NCI-H146 (cell line): ENCODE results near the gene NFYB.
"Not testable (repeated sequence)": the region's sequence is repeated elsewhere in the genome, so short reads cannot be mapped to it uniquely, and the experiment has no call there.

Source experiments
- DNase-seq: peaks from one replicate; lab custom pipeline; 2025; lab: John Stamatoyannopoulos, UW

Gene NFYB

DNA sequence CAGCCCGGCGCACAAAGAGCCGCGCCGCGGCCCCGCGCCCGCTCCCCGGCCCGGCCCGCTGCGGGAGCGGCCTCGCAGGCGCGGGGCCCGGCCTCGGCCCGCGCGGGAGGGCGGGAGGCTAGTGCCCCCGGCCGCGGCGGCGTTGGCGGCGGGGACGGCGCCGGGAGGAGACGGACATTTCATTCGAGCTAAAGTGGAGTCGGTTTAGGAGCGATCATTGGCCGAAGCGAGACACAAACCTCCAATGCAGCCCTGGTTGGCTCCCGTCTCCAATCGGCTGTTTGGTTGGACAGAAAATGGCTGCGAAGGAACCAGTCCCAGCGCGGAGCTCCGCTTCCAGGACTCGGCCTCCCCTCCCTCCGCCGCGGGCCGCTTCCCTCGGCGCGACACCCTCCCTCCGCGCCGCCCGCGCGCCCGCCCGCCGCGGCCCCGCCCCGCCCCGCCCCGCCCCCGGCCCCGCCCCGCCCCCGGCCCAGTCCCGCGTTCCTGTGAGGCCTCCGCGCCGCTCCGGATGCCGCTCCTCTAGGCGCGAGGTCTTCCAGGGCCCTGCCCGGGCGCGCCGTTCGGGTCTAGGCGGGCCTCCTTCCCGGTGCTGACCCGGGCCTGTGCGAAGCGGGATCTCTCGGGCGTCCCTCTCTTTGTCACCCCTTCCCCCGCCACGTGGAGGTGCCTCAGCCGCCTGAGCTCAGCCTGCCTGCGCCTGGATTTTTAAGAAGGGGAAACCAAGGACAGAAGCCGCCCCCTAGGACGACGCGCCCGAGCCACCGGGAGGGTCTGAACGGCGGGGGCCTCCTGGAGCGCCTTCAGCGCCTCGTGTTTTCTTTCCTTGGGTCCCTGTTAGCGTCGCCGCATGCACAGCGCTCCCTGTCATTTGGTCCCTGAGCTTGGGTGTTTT is at the start of gene NFYB:
Gene NFYB, minus strand, starts transcription at position 309 of the 895 bp plus-strand sequence. CDS start 2,757 bp downstream, outside the sequence.
- DNase-seq: peak; percentile 98

- DNase-seq: no peak
These were observed 49.6 kb upstream of the NFYB start for GRCh38 chr12:104187446-104188155.

GRCh38 chr12:104183443-104183842 is 45.4 kb upstream of the NFYB start:
- no peak for DNase-seq

DNA sequence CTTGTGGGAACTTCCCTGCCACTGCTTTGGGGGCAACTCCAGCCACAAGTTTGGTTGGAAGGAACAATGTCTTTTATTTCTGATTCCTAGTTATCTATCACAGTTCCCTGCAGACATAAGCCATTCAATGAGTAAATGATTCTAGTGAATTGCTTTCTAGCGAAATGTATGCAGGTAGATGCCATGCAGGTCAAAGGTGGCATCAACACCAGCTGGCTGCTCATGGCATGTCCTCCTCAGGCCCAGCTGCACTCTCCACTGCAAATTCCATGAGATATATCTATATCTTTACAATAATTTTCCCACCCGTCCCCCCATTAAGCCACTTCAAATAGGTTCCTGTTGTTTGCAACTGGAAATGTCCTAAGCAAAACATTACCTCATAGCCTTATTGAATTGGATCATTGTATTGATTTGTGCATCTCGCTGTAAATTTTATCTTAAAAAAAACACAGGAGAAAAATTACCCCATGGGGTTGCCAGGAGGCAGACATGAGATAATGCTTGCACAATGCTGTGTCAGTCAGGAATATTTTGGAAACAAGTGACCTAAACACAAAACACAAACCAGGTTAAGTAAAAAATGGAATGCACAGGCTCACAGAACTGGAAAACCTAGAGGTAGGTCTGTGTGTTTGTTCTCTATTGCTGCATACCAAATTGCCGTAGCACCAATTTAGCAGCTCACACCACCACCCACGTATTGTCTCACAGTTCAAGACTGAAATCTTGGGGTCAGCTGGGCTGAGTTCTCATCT is 44.8 kb upstream of the NFYB start:
- DNase-seq: no peak

DNA sequence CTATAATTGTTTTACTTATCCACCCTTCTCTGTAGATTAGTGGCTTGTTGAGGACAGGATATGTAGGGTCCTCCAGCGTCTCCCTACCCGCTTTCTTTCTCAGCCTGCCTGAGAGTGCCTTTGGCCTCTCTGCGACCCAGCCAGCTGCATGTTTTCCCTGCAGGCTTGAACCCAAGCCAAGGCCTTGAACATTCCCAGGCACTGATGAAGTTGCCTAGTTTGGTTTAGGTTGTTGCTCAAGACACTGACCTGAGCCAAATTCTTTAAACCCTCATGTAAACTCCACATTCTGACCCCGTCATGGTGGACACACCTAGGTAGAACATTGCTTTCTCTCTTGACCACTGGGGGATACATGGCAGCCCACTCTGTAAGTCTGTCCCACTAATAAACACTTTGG is 44.1 kb upstream of the NFYB start:
- no peak for DNase-seq

DNA sequence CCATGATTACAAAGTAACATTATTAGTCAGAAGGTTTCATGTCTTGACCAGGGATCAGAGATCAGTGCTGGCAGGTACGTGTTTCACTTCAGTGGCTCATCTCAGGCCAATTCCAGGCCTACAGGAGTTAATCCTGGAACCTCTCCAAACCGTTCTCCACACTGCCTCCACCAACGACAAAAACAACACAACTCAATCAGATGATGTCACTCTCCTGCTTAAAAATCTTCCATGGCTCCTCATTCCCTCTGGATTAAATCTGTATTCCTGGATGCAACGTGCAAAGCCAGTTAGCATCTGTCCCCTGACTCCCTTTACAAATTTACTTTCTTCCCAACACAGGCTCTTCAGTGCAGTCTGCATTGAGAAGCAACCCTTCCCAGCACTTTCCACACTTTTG is 43.3 kb upstream of the NFYB start:
- no peak for DNase-seq

GRCh38 chr12:104180374-104180773 is 42.4 kb upstream of the NFYB start:
- DNase-seq: no peak

GRCh38 chr12:104177663-104178501 is 39.9 kb upstream of the NFYB start:
- DNase-seq: no peak

- no peak for DNase-seq
These were observed 39.3 kb upstream of the NFYB start for GRCh38 chr12:104177336-104177662.

DNA sequence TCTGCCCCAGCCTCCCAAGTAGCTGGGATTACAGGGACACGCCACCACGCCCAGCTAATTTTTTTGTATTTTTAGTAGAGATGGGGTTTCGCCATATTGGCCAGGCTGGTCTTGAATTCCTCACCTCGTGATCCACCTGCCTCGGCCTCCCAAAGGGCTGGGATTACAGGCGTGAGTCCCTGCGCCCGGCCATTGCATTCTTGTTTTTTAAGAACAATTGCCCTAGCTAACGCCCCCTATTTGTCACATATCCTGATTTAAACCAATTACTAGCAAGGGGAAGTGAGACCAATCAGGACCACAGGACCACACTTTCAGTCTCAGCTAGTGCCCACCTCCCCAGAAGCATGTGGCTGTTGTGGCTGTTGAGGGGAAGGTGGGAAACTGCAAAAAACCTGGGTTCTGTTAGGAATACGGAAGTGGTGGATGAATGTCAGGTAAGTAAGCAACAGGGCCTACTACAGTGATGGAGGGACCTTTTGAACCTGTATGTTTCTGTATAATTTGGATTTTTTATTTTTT is 37.8 kb upstream of the NFYB start:
- DNase-seq: no peak

DNA sequence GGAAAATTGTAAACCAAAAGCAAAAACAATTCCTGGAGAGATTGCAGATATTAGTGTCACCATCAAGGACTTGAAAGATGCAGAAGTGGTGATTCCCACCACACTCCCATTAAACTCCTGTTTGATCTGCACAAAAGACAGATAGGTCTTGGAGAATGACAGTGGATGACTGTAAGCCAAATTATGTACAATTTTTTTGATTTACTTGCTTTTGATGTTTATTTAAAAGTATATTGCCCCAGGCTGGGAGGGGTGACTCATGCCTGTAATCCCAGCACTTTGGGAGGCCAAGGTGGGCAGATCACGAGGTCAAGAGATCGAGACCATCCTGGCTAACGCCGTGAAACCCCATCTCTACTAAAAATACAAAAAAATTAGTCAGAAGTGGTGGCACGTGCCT is 35.8 kb upstream of the NFYB start:
- DNase-seq: not testable (repeated sequence)

- DNase-seq: no peak
These were observed 34.5 kb upstream of the NFYB start for GRCh38 chr12:104172570-104172947.

DNA sequence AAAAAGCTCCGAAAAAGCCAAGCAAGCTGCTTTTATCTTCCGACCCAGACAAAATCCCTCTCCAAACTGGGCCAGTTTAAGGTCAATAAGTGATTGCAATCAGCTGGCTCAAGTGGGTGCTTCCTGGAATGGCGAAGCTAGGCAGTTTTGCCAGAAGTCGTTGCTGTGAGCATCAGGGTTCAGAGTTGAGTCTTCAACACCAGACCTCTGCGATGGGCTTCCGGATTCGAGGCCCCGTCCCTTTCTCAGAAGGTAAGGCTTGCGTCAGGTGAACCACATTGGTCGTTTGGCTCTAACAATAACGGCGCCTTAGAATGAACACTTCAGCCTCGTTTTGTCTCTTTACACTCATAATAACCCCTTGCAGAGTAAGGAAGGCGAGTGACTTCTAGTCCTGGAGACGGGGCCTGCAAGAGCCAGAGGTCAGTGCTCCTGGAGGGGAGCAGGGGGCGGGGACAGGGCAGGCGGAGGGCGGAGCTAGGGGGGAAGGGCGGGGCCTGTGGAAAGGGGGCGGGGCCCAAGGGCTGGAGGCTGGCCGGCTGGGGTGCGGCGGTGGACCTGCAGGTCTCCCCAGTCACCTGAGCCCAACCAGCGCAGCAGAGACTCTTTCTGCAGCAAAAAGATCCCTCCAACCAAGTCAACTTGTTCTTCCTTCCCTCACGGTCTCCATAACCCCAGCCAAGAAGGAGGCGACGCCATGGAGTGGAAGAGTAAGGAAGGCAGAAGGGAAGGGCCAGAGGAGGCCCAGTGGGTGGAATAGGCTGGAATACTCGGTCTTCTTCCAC is 34.0 kb upstream of the NFYB start:
- DNase-seq: no peak

GRCh38 chr12:104168596-104168995 is 30.6 kb upstream of the NFYB start:
- no peak for DNase-seq

DNA sequence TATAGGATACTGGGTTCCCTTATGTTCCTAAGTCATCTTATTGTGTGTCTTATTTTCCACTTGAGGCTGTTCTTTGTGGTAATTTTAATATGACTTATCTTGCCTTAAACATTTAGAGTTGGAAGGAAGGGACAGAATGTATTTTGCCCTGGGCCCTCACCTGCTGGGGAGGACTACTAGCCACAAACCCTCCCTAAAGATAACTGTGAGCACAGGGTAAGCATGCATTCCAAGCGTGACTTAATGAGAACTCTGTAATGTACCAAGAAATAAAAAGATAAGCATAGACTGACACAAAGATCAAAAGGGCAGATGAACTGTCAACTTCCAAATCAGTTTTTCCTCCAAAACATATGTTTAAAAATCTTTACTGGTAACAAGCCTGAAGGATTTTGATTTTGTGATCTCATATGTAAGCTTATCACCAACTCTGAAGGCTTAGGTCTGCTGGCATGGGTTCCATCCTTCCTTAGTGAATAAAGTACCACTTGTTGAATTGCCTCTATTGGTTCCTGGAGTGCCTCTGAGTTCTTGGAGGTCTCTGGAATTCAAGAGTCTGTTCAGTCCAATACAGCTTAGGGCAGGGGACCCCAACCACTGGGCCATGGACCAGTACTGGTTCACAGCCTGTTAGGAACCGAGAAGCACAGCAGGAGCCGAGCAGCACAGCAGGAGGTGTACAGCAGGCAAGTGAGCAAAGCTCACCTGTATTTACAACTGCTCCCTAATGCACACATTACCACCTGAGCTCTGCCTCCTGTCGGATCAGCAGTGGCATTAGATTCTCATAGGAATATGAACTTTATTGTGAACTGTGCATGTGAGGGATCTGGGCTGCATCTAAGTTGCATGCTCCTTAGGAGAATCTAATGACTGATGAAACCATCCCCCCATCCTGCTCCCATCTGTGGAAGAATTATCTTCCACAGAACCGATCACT is 29.8 kb upstream of the NFYB start:
- DNase-seq: peak; percentile 66

GRCh38 chr12:104166465-104166864 is 28.5 kb upstream of the NFYB start:
- peak; percentile 73 for DNase-seq

- DNase-seq: no peak
These were observed 27.8 kb upstream of the NFYB start for GRCh38 chr12:104165801-104166200.

DNA sequence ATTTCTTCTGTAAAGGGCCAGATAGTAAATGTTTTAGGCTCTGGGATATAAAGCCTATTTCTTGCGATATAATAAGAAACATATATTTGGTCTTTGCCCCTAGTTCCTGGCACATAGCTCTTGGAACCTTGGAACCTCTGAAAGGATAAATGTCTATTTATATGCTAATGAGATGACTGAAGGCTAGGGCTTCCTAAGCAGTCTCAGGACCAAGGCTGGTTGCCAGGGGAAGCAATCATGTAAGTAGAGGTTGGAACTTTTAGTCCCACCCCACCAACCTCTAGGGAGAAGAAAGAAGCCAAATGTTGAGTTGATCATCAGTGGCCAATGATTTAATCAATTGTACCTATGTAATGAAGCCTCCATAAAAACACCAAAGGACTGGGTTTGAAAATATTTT is 26.6 kb upstream of the NFYB start:
- no peak for DNase-seq

DNA sequence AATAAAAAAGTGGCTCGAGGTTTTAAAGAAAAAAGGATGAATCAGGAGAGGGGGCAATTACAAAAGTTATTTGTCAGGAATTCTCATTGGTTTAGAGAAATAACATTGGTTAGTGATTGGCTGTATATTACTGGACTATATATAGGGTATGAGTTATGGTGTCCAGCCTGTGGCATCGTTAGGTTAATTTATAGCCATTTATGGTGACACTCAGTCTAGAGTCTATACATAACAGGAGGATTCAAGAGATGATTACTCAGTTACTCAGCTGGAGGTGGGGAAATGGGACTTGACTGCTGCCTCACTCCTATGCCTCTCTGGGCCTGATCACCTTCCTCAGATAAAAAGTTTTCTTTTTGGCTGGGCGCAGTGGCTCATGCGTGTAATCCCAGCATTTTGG is 25.6 kb upstream of the NFYB start:
- no peak for DNase-seq

DNA sequence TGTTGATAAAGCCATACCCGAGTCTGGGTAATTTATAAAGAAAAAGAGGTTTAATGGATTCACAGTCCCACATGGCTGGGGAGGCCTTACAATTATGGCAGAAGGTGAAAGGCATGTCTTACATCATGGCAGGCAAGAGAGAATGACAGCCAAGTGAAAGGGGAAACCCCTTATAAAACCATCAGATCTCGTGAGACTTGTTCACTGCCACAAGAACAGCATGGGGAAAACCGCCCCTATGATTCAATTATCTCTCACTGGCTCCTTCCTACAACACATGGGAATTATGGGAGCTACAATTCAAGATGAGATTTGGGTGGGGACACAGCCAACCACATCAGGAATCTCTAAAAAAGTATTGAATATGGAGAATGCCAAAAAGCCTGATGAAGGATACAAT is 25.0 kb upstream of the NFYB start:
- not testable (repeated sequence) for DNase-seq
